HFFc6 (cell line): ENCODE data around the gene MPO. TPM values are rescaled to one million over a fixed set of nuclear protein-coding genes. Genes with fewer than 3 reads are reported as not detected.

Experiments
- DNase-seq: peaks from one replicate; pipeline ENCODE4 v3.0.0-alpha.2; 2018
- H3K27ac Mint-ChIP-seq: 2 replicates; pipeline ENCODE4 v1.8.0; 2020; ENCODE audit warnings: mild to moderate bottlenecking, mixed read lengths
- H3K27me3 Mint-ChIP-seq: 2 replicates; pipeline ENCODE4 v1.8.0; 2021; ENCODE audit warnings: mild to moderate bottlenecking, moderate library complexity, mixed read lengths; ENCODE audit not compliant: insufficient read depth
- H3K36me3 Mint-ChIP-seq: 2 replicates; pipeline ENCODE4 v1.8.0; 2021; ENCODE audit warnings: low read depth, mixed read lengths
- H3K4me1 Mint-ChIP-seq: 2 replicates; pipeline ENCODE4 v1.8.0; 2020; ENCODE audit warnings: low read depth, mixed read lengths
- H3K4me3 Mint-ChIP-seq: 2 replicates; pipeline ENCODE4 v1.8.0; 2020; ENCODE audit warnings: mild to moderate bottlenecking, moderate library complexity, mixed read lengths
- H3K9me3 Mint-ChIP-seq: 2 replicates; pipeline ENCODE4 v1.8.0; 2020; ENCODE audit warnings: mild to moderate bottlenecking, mixed read lengths
- total RNA-seq, 6 experiments: library from RNA; stranded (reverse); fragmentation: NEBNext Ultra II Directional; extraction: Animal tissue kit (Norgen Biotek cat#: 25700); gene quantifications; 2 replicates in 1 of 6; 3 replicates in 5 of 6; pipeline ENCODE4 v1.2.3, GENCODE V29; 2021
- TF ChIP-seq, protein P1 (sequence below): fragments of 200-600 bp; sonication (generic); IDR thresholded peaks from 2 replicates; pipeline ENCODE4 v1.5.0; 2021; ENCODE audit warnings: antibody characterized with exemption, mild to moderate bottlenecking

The MPO gene
- total RNA-seq, 6 experiments from 2014 or later: not detected

DNA sequence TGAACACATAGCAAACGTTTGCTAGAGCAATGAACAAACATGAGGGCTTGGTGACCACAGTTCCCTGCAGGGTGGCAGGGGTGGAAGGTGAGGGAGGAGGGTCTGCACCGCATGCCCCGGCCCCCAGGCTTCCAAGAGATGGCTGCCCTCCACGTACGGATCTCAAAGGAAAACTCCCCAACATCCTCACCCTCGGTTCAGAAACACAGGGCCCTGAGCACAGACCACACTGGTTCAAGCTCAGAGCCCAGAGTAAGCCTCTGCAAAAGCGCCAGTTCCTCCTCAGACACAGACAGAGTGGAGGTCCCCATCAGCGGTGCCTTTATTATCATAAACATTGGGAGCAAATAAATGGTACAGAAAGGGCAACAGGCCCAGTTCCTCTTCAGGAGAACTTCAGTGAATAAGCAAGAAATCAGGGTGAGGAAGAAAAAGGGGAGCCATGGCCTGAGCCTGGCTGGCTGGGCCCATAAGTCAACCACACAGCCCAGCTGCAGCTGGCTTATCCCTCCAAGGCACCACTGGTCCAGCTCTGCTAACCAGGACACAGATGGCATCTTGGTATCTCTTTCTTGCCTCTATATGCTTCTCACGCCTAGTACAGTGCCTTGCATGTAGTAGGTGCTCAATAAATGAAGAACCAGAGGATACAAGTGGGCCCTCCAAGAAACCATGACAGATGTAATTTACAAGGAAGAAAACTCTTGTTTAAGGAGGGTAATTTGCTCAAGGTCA is 11.0 kb downstream of the MPO start:
- H3K27ac Mint-ChIP-seq: no peak overlapping the region
- no peaks in the 10 kb centered on the region for H3K36me3 Mint-ChIP-seq
- H3K4me3 Mint-ChIP-seq: no peak overlapping the region
- no peaks in the 10 kb centered on the region for H3K9me3 Mint-ChIP-seq
- no peaks in the 10 kb centered on the region for H3K4me1 Mint-ChIP-seq
- DNase-seq: no peak
- H3K27me3 Mint-ChIP-seq: peaks cover 28% of the 10 kb centered on the region
- TF ChIP-seq, protein P1, sequence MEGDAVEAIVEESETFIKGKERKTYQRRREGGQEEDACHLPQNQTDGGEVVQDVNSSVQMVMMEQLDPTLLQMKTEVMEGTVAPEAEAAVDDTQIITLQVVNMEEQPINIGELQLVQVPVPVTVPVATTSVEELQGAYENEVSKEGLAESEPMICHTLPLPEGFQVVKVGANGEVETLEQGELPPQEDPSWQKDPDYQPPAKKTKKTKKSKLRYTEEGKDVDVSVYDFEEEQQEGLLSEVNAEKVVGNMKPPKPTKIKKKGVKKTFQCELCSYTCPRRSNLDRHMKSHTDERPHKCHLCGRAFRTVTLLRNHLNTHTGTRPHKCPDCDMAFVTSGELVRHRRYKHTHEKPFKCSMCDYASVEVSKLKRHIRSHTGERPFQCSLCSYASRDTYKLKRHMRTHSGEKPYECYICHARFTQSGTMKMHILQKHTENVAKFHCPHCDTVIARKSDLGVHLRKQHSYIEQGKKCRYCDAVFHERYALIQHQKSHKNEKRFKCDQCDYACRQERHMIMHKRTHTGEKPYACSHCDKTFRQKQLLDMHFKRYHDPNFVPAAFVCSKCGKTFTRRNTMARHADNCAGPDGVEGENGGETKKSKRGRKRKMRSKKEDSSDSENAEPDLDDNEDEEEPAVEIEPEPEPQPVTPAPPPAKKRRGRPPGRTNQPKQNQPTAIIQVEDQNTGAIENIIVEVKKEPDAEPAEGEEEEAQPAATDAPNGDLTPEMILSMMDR: no peak

DNA sequence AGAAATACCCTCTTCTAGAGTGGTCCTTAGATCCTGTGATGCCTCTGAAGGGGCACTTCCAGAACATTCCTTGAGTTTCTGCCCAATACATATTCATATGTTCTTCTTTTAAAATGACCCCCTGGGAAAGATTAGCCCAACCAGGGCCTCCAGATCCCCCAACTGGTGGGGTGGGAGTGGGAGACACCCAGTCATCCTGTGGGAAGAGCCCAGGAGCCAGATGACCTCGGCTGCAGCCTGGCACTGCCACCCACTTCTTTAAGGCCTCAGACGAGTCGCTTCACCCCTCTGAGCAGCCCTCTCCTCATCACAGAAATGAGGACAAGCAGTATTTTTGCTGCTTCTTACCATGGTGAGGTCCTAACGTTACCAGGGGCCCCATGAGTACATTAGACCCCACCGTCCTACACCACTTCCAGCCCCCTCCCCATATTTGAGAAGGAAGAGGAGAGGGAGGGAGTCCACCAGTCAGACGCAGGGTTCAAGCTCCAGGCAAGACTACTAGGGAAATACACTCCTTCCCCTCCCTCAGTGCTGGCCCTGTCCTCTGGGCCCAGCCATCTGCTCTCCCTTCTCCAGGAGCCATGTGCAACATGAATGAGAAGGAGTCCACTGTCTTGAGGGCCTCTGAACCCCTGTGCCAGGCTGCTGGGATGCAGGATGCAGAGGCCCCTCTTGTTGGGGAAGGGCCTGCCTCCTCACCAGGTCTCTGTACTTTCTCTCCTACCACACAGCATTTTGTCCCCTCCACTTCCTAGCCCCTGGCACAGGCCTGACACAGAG is 11.8 kb downstream of the MPO start:
- no peak for DNase-seq

DNA sequence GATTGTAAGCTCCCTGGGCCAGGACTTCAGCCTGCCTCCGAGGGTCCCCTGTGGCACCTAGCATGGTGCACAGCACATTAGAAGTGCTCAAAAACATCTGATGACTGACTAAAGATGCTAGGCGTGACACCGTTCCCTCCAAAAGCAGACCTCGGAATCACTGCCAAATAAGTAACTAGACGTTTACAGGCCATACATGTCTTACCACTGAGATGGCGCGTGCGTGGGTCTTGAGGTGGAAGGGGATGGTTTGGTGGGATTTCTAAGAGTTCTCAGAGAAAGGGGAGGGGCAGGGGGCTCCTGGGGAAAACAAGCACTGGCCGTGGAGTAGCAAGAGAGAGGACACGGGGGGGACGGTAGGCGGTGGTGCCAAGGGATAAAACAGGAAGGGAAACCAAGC is 12.4 kb downstream of the MPO start:
- TF ChIP-seq, protein P1: no peak
- H3K27ac Mint-ChIP-seq: no peak overlapping the region
- DNase-seq: no peak
- no peak overlapping the region for H3K4me3 Mint-ChIP-seq
- no peaks in the 10 kb centered on the region for H3K9me3 Mint-ChIP-seq
- H3K4me1 Mint-ChIP-seq: no peaks in the 10 kb centered on the region
- H3K36me3 Mint-ChIP-seq: no peaks in the 10 kb centered on the region
- H3K27me3 Mint-ChIP-seq: peaks cover 28% of the 10 kb centered on the region

More for the DNA sequence above, 11.8 kb downstream of the MPO start:
- TF ChIP-seq, protein P1: no peak
- H3K36me3 Mint-ChIP-seq: no peaks in the 10 kb centered on the region
- H3K9me3 Mint-ChIP-seq: no peaks in the 10 kb centered on the region
- H3K27me3 Mint-ChIP-seq: peaks cover 32% of the 10 kb centered on the region
- H3K27ac Mint-ChIP-seq: no peak overlapping the region
- H3K4me1 Mint-ChIP-seq: no peaks in the 10 kb centered on the region
- H3K4me3 Mint-ChIP-seq: no peak overlapping the region

DNA sequence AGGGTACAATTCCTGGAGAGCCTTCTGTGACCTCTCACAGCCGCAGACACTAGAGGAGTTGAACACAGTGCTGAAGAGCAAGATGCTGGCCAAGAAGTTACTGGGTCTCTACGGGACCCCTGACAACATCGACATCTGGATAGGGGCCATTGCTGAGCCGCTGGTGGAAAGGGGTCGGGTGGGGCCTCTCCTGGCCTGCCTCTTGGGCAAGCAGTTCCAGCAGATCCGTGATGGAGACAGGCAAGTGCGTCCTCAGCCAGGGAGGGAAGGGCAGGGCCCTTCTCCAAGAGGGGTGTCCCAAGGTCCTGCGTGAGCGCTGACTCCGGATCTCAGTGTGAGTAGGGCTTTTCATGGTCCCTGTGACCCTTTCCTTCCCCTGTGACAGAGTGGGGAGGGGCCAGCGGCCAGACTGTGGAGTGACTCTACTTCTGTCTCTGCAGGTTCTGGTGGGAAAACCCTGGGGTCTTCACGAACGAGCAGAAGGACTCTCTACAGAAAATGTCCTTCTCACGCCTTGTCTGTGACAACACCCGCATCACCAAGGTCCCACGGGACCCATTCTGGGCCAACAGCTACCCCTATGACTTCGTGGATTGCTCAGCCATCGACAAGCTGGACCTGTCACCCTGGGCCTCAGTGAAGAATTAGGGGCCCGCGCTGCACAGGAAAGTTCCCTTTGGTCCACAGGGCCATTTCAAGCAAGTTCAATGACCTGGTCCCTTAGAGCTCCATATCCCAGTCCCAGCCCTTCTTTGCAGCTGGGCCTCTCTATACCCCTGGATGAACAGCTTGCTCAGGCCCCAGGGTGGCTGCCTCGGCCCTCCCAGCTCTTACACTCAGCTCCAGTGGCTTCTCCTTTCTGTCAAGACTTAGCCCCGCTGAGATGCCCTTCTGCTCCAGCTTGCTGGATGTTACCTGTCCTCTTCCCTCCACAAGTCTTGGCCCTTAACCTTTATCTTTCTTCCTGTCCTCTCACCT is 13.1 kb downstream of the MPO start:
- Mint-ChIP-seq H3K4me3 (no peak overlapping the region), H3K27me3 (peaks cover 33% of the 10 kb centered on the region), H3K36me3 (no peaks in the 10 kb centered on the region), H3K27ac (no peak overlapping the region), H3K4me1 (no peaks in the 10 kb centered on the region), H3K9me3 (no peaks in the 10 kb centered on the region)
- TF ChIP-seq, protein P1: no peak
- DNase-seq: no peak
